ENCODE data around the gene JSRP1.

Gene JSRP1

GRCh38 chr19:2221918-2222317 is 34.3 kb downstream of the JSRP1 start:
- ChIA-PET CTCF (interaction anchor here (0.6 kb wide), 2 partner anchors 9 to 307 kb away, joined by 3 read pairs; no protein-coding TSS in a partner anchor), POLR2A (no interaction called here)
- DNase-seq (ENCODE audit: extremely low spot score) = no peak
- TF ChIP-seq L3MBTL2 (conservative IDR thresholded peaks at IDR 0.05) = no peak
- TF ChIP-seq SP1 (IDR thresholded peaks at IDR 0.05) = no peak
- TF ChIP-seq ELF4 (IDR thresholded peaks at IDR 0.05) = no peak

- ChIA-PET POLR2A (no interaction called here), CTCF (interaction anchor here (0.6 kb wide), 1 partner anchor 10 kb away, joined by 3 read pairs; no protein-coding TSS in a partner anchor)
- no peak for DNase-seq (ENCODE audit: extremely low spot score)
- TF ChIP-seq CTBP1 (IDR thresholded peaks at IDR 0.05; ENCODE audit: borderline replicate concordance) (no peak), PKNOX1 (IDR thresholded peaks at IDR 0.05) (no peak), NFRKB (IDR thresholded peaks at IDR 0.05) (no peak), SUZ12 (IDR thresholded peaks at IDR 0.05) (no peak), TARDBP (IDR thresholded peaks at IDR 0.05) (no peak), ARNT (IDR thresholded peaks at IDR 0.05) (no peak), ZNF384 (IDR thresholded peaks at IDR 0.05) (no peak), SP1 (IDR thresholded peaks at IDR 0.05) (no peak), FOXK2 (IDR thresholded peaks at IDR 0.05) (no peak), FOXM1 (IDR thresholded peaks at IDR 0.05; ENCODE audit: borderline replicate concordance) (no peak), L3MBTL2 (conservative IDR thresholded peaks at IDR 0.05) (no peak), BHLHE40 (IDR thresholded peaks at IDR 0.05; ENCODE audit: borderline replicate concordance) (no peak), HDGF (IDR thresholded peaks at IDR 0.05; ENCODE audit: borderline replicate concordance) (no peak), ELF4 (IDR thresholded peaks at IDR 0.05) (no peak), FOXA1 (IDR thresholded peaks at IDR 0.05) (no peak), LEF1 (IDR thresholded peaks at IDR 0.05; ENCODE audit: borderline replicate concordance) (no peak)
Observed at GRCh38 chr19:2221250-2221831, 34.9 kb downstream of the JSRP1 start.

GRCh38 chr19:2219726-2220125 is 36.5 kb downstream of the JSRP1 start:
- ChIA-PET CTCF (no interaction called here), POLR2A (no interaction called here)
- TF ChIP-seq PKNOX1 (IDR thresholded peaks at IDR 0.05) (no peak), FOXK2 (IDR thresholded peaks at IDR 0.05) (no peak), ARNT (IDR thresholded peaks at IDR 0.05) (no peak), CTBP1 (IDR thresholded peaks at IDR 0.05; ENCODE audit: borderline replicate concordance) (no peak), FOXA1 (IDR thresholded peaks at IDR 0.05) (no peak), ZNF384 (IDR thresholded peaks at IDR 0.05) (no peak), HDGF (IDR thresholded peaks at IDR 0.05; ENCODE audit: borderline replicate concordance) (no peak), LEF1 (IDR thresholded peaks at IDR 0.05; ENCODE audit: borderline replicate concordance) (no peak), FOXM1 (IDR thresholded peaks at IDR 0.05; ENCODE audit: borderline replicate concordance) (no peak), SUZ12 (IDR thresholded peaks at IDR 0.05) (no peak), L3MBTL2 (conservative IDR thresholded peaks at IDR 0.05) (no peak), BHLHE40 (IDR thresholded peaks at IDR 0.05; ENCODE audit: borderline replicate concordance) (no peak), ELF4 (IDR thresholded peaks at IDR 0.05) (no peak), TARDBP (IDR thresholded peaks at IDR 0.05) (no peak), SP1 (IDR thresholded peaks at IDR 0.05) (no peak), NFRKB (IDR thresholded peaks at IDR 0.05) (no peak)
- no peak for DNase-seq (ENCODE audit: extremely low spot score)

GRCh38 chr19:2217591-2217990 is 38.6 kb downstream of the JSRP1 start:
- TF ChIP-seq ELF4 (IDR thresholded peaks at IDR 0.05) = no peak
- TF ChIP-seq SP1 (IDR thresholded peaks at IDR 0.05) = no peak
- no peak for TF ChIP-seq LEF1 (IDR thresholded peaks at IDR 0.05; ENCODE audit: borderline replicate concordance)
- no peak for TF ChIP-seq FOXM1 (IDR thresholded peaks at IDR 0.05; ENCODE audit: borderline replicate concordance)
- TF ChIP-seq TARDBP (IDR thresholded peaks at IDR 0.05) = no peak
- TF ChIP-seq ARNT (IDR thresholded peaks at IDR 0.05) = no peak
- TF ChIP-seq HDGF (IDR thresholded peaks at IDR 0.05; ENCODE audit: borderline replicate concordance) = no peak
- no peak for TF ChIP-seq SUZ12 (IDR thresholded peaks at IDR 0.05)
- no peak for TF ChIP-seq L3MBTL2 (conservative IDR thresholded peaks at IDR 0.05)
- no peak for TF ChIP-seq BHLHE40 (IDR thresholded peaks at IDR 0.05; ENCODE audit: borderline replicate concordance)
- TF ChIP-seq FOXA1 (IDR thresholded peaks at IDR 0.05) = no peak
- no peak for TF ChIP-seq ZNF384 (IDR thresholded peaks at IDR 0.05)
- no peak for TF ChIP-seq FOXK2 (IDR thresholded peaks at IDR 0.05)
- no peak for TF ChIP-seq PKNOX1 (IDR thresholded peaks at IDR 0.05)
- TF ChIP-seq CTBP1 (IDR thresholded peaks at IDR 0.05; ENCODE audit: borderline replicate concordance) = no peak
- no peak for TF ChIP-seq NFRKB (IDR thresholded peaks at IDR 0.05)
- no peak for DNase-seq (ENCODE audit: extremely low spot score)
- CTCF ChIA-PET = no interaction called here
- POLR2A ChIA-PET = no interaction called here

GRCh38 chr19:2216361-2217225 is 39.6 kb downstream of the JSRP1 start:
- no peak for DNase-seq (ENCODE audit: extremely low spot score)
- TF ChIP-seq ARNT (IDR thresholded peaks at IDR 0.05) (no peak), ELF4 (IDR thresholded peaks at IDR 0.05) (no peak), PKNOX1 (IDR thresholded peaks at IDR 0.05) (no peak), FOXK2 (IDR thresholded peaks at IDR 0.05) (no peak), TARDBP (IDR thresholded peaks at IDR 0.05) (no peak), HDGF (IDR thresholded peaks at IDR 0.05; ENCODE audit: borderline replicate concordance) (no peak), SUZ12 (IDR thresholded peaks at IDR 0.05) (no peak), NFRKB (IDR thresholded peaks at IDR 0.05) (no peak), BHLHE40 (IDR thresholded peaks at IDR 0.05; ENCODE audit: borderline replicate concordance) (no peak), LEF1 (IDR thresholded peaks at IDR 0.05; ENCODE audit: borderline replicate concordance) (no peak), L3MBTL2 (conservative IDR thresholded peaks at IDR 0.05) (no peak), SP1 (IDR thresholded peaks at IDR 0.05) (no peak), FOXA1 (IDR thresholded peaks at IDR 0.05) (no peak), CTBP1 (IDR thresholded peaks at IDR 0.05; ENCODE audit: borderline replicate concordance) (no peak), ZNF384 (IDR thresholded peaks at IDR 0.05) (no peak), FOXM1 (IDR thresholded peaks at IDR 0.05; ENCODE audit: borderline replicate concordance) (no peak)
- ChIA-PET POLR2A (interaction anchor here (0.8 kb wide), 1 partner anchor 17 kb away, joined by 4 read pairs; no protein-coding TSS in a partner anchor), CTCF (interaction anchor here (1.0 kb wide), 1 partner anchor 60 kb away, joined by 3 read pairs; no protein-coding TSS in a partner anchor)

Data from HEK293T (cell line).